ENCODE data around the gene WDR36. TPM values are rescaled to one million over a fixed set of nuclear protein-coding genes. Genes with fewer than 3 reads are reported as not detected.

The WDR36 gene
- total RNA-seq, result 10 to 100 TPM; 21.0 to 22.4 TPM

GRCh38 chr5:111092062-111092853 lies at the start of gene WDR36:
Gene WDR36, plus strand, starts transcription at chr5:111092348. Its CDS starts 109 bp downstream, at chr5:111092457.
- peak within 1 kb of the TSS; percentile 66 to 71 for H3K4me3 ChIP-seq

GRCh38 chr5:111043712-111044506 lies 48.2 kb upstream of the WDR36 start:
- Histone ChIP-seq H3K4me1 (replicated peaks) (no peaks in the 10 kb centered on the region), H3K27me3 (replicated peaks; ENCODE audit: insufficient read depth) (no peaks in the 10 kb centered on the region), H3K9me3 (no peaks in the 10 kb centered on the region), H3K4me3 (no peak overlapping the region), H3K27ac (no peak overlapping the region), H3K36me3 (no peaks in the 10 kb centered on the region)
- no peak for DNase-seq (ENCODE audit: low spot score)
- no peak for TF ChIP-seq POLR2A (IDR thresholded peaks at IDR 0.05)
- TF ChIP-seq CTCF (IDR thresholded peaks at IDR 0.05), result no peak
- no peak for TF ChIP-seq POLR2AphosphoS5 (IDR thresholded peaks at IDR 0.05)
- WGBS, result 20% methylated on average over 5 of the region's 5 CpGs
- intact Hi-C loops (cut with DNase I), result no loop called here

More at GRCh38 chr5:111092062-111092853, at the start of gene WDR36:
- H3K9me3 ChIP-seq, result no peaks in the 10 kb centered on the region
- no peaks in the 10 kb centered on the region for H3K27me3 ChIP-seq (replicated peaks; ENCODE audit: insufficient read depth)
- WGBS, result under 1% methylated on average over 50 of the region's 50 CpGs
- no peaks in the 10 kb centered on the region for H3K36me3 ChIP-seq
- H3K27ac ChIP-seq, result peak within 1 kb of the TSS; percentile 56 to 58
- intact Hi-C loops (cut with DNase I), result no loop called here
- H3K4me1 ChIP-seq (replicated peaks), result peaks cover 12% of the 10 kb centered on the region
- peak; percentile 92 for TF ChIP-seq POLR2AphosphoS5 (IDR thresholded peaks at IDR 0.05)
- TF ChIP-seq CTCF (IDR thresholded peaks at IDR 0.05), result peak in 1 of 4 experiments; percentile 19
- TF ChIP-seq POLR2A (IDR thresholded peaks at IDR 0.05), result no peak
- DNase-seq (ENCODE audit: low spot score), result peak; percentile 71

GRCh38 chr5:111058064-111058463 lies 34.1 kb upstream of the WDR36 start:
- no peak for DNase-seq (ENCODE audit: low spot score)
- intact Hi-C loops (cut with DNase I), result no loop called here
- no peak overlapping the region for H3K4me3 ChIP-seq
- TF ChIP-seq POLR2A (IDR thresholded peaks at IDR 0.05) (no peak), POLR2AphosphoS5 (IDR thresholded peaks at IDR 0.05) (no peak), CTCF (IDR thresholded peaks at IDR 0.05) (no peak)
- no peaks in the 10 kb centered on the region for H3K36me3 ChIP-seq
- H3K27ac ChIP-seq, result no peak overlapping the region
- no peaks in the 10 kb centered on the region for H3K4me1 ChIP-seq (replicated peaks)
- no peaks in the 10 kb centered on the region for H3K9me3 ChIP-seq
- no peaks in the 10 kb centered on the region for H3K27me3 ChIP-seq (replicated peaks; ENCODE audit: insufficient read depth)

- intact Hi-C loops (cut with DNase I), result no loop called here
- Histone ChIP-seq H3K27me3 (replicated peaks; ENCODE audit: insufficient read depth) (no peaks in the 10 kb centered on the region), H3K36me3 (no peaks in the 10 kb centered on the region), H3K4me1 (replicated peaks) (no peaks in the 10 kb centered on the region), H3K4me3 (no peak overlapping the region), H3K27ac (no peak overlapping the region), H3K9me3 (no peaks in the 10 kb centered on the region)
- DNase-seq (ENCODE audit: low spot score), result no peak
- WGBS, result 94% methylated on average over 2 of the region's 2 CpGs
- TF ChIP-seq POLR2A (IDR thresholded peaks at IDR 0.05) (no peak), POLR2AphosphoS5 (IDR thresholded peaks at IDR 0.05) (no peak), CTCF (IDR thresholded peaks at IDR 0.05) (no peak)
These were observed 32.0 kb upstream of the WDR36 start for GRCh38 chr5:111060169-111060568.

Data from prostate gland (tissue), 2 donors.